HG03571 (cell line): ENCODE results near the gene PLCD1.

Experiments
- ATAC-seq: cut with Tn5 transposase; IDR thresholded peaks from one replicate; pipeline ENCODE4 v1.9.1; 2021; ENCODE audit not compliant: unreplicated experiment

Gene PLCD1

DNA sequence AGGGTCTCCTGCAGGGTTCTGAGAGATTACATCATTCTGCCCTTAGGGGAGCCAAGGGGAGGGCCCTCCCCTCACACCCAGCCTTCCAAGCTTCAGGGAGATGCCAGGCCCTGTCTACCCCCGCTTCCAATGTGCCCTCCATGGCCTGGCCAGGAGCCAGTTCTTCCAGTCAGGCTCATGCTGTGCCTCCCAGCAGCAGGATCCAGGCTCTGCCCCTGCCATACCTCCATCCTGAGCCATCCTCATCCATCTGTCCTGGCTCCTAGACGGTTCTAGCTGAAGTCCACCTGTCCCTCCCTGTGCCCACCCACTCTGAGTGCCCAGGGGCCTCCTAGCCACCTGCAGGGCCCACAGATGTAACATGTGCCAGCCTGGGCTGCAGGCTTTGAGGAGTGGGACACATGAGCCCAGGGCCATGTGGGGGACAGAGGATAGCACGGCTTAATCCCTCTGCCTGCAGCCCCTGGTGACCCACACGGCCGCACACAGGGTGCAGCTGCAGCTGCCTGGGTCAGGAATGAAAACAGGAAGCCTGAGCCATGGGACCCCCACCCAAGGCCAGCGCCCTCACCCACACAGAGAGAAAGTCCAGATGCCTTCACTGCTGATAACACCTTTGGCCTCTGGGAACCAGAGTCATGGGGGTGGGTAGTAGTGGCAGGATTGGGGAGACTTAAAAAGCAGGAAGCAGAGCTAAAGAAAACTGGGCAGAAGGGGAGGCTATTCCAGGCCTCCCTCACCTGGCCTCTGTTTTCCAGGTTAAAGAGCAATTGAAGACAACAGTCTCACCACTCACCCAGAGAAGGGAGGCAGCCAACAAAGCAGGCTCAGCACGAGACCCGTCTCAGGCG lies 11.8 kb downstream of the PLCD1 start:
- no peak for ATAC-seq

GRCh38 chr3:38016847-38017444 lies 12.5 kb downstream of the PLCD1 start:
- ATAC-seq, result no peak

GRCh38 chr3:38016410-38016809 lies 13.0 kb downstream of the PLCD1 start:
- no peak for ATAC-seq

GRCh38 chr3:38015984-38016383 lies 13.5 kb downstream of the PLCD1 start:
- no peak for ATAC-seq

DNA sequence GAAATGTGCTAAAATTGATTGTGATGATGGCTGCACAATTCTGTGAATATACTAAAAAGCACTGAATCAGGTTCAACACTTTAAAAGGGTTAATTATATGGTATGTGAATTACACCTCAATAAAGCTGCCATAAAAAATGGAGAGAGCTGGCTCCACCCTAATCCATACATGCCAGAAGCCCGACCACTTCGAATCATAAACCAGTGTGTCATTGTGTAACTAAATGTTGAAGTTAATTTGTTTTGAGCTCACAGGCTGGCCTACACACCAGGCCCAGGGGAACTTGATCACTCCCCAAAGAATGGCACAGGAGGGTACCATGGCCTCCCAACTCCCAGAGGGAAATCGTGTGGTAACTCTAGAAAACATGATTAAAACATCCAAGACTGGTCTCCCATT lies 14.0 kb downstream of the PLCD1 start:
- ATAC-seq, result no peak

GRCh38 chr3:38011111-38011510 lies 18.3 kb downstream of the PLCD1 start:
- ATAC-seq, result no peak

DNA sequence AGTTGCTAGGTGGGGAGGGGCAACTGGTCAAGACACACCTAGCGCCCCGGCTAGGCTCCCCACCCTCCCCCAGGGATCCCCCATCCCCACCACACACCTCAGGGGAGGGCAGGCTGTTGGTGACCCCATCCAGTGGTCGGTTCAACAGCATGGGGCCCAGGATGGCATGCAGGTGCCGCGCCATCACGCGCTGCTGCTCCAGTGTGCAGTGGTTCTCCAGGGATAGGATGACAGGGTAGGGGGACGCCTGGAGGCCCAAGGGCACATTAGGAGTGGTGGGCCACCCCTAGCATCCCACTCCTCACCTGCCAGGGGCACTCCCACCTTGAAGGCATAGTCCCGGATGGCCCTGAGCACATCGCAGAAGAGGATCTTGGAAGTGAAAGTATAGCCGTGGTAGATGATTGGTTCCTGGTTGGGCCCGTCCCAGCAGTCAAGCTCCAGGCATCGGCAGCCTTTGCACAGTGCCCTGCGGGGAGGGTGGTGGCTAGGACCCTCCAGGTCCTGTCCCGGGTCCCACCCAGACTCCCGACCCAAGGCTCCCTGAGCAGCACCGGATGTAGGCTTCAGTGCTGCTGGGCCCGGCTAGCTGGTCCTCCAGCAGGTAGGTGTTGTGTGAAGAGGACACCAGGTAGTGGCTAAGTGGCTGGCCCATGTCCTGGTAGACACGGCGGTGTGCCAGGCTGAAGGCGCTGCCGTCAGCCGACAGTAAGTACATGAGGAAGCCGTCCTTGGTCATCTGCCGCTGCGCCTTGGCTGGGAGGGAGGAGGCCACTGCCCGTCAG lies 19.4 kb downstream of the PLCD1 start:
- ATAC-seq, result no peak

- ATAC-seq, result no peak
Measured at GRCh38 chr3:38008971-38009580, 20.4 kb downstream of the PLCD1 start.

GRCh38 chr3:38008191-38008701 lies 21.2 kb downstream of the PLCD1 start:
- no peak for ATAC-seq

DNA sequence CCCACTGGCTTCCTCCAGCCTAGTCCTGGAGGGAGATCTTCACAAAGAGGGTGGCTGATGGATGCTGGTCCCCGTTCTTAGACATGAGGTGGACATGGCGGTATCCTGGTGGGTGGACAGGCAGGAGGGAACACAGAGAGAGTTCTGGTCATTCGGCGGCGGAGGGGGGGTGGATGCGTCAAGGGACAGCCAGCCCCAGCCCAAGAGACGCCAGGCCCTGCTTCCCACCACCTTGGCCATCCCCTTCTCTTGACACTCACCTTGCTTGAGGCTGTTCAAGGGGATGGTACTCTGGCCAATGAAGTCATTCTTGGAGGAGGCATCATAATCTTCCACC lies 21.7 kb downstream of the PLCD1 start:
- ATAC-seq, result no peak

DNA sequence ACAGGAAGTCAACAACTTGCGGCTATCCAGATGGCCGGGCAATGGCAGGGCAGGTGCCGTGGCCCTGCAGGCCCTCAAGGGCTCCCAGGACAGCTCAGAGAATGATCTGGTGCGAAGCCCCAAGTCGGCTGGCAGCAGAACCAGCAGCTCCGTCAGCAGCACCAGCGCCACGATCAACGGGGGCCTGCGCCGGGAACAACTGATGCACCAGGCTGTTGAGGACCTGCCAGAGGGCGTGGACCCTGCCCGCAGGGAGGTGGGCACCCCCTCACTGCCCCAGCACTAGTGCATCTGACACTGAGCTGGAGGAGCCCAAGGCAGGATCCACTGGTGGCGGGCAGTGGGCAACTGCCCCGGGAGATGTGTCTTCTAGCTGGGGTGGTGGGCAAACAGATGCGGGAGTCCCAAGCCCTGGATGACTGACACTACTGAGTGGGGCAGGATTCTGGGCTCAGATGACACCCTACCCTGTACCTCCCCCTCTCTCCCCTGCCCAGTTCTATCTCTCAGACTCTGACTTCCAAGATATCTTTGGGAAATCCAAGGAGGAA lies 22.9 kb downstream of the PLCD1 start:
- ATAC-seq, result no peak

DNA sequence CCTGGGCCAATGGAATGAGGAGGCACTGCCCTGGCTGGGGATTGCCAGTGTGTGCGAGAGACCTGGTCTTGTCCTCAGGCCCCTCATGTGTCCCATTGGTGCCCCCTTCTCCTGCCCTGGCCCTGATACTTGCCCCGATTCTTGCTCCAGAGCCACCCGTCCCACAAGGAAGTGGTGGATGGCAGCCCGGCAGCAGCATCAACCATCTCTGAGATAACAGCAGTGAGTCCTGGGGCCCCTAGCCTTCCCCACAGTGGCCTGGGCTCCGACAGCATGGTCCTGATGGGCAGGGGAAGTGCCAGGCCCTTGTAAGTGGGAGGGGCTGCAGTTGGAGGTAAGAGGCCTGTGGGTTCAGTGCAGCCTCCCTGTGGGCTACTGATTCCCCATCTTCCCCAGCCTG lies 23.4 kb downstream of the PLCD1 start:
- ATAC-seq, result no peak

- ATAC-seq, result no peak
Measured at GRCh38 chr3:38005076-38006020, 24.1 kb downstream of the PLCD1 start.

DNA sequence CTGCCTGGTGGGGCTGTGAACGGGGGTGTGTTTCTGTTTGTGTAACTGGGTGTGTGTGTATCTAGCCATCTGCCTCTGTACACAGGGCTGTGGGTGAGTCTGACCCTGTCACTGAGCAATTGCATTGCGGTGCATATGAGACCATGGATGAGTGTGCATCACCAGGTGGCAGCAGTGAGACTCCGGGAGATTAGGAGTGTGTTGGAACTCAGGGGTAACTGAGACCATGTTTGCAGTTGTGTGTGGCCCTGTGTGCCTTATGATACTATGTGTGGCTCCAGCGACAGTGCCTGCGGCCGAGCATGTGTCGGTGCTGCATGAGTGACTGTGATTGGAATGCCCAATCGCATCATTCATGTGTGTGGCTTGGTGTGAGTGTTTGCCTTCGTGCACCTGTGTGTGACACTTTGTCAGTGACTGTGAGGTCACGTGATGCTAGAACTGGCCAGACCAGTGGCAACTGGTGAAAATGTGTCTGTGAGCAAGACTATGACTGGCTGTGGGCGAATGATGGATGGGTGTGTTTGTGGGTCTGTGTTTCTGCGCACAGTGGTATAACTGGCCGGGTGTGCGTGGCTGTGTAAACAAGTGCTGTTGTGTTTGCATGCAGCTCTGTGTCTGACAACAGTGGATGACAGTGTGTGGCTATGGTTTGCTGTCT lies 24.9 kb downstream of the PLCD1 start:
- peak; percentile 49 for ATAC-seq

GRCh38 chr3:38003817-38004414 lies 25.5 kb downstream of the PLCD1 start:
- no peak for ATAC-seq

DNA sequence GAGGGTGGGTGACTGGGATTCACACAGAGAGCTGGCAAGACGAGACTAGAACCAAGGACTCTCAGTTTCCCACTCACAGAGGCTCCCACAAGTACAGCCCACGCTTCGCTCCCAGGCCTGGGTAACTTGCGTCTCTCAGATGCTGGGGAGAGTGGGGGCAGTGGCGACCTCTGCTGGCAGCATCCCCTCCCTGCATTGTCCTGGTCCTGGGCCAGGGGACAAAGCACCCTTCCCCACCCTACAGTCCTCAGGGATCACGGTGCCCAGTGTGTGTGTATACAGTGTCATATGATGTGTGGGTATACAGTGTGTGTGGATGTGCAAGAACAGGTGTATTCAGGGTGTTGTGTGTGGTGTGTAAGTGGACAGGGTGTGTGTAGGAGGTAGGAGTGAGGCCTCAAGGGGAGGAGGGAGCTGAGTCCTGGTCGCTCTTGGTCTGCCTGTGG lies 26.0 kb downstream of the PLCD1 start:
- no peak for ATAC-seq

GRCh38 chr3:38002940-38003339 lies 26.5 kb downstream of the PLCD1 start:
- no peak for ATAC-seq

DNA sequence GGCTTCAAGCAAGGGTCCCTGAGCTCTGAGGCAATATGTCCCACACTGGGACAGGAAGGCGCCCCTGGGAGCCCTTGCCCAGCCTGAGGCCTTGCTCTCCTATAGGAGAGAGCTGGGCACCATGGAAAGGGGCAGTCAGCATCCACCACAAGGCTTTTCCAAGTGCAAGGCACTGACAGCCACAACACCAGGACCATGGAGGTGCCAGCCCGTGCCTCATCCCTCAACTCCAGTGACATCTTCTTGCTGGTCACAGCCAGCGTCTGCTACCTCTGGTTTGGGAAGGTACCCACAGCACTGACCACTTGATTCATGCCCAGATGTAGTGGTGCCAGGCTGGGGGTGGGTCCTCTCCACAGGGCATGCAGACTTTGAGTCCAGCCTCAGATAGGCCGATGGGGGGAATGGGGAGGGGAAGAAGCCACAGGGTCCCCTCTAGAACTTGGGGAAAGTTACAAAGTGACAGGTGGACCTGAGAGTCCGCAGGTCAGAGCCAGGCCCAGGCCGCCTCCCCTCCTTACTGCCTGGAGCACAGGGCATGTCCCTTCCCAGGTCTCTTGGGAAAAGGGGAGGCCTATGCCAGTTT lies 27.1 kb downstream of the PLCD1 start:
- ATAC-seq, result no peak
